Measurements from ENCODE around the gene ZNF488.

DNA sequence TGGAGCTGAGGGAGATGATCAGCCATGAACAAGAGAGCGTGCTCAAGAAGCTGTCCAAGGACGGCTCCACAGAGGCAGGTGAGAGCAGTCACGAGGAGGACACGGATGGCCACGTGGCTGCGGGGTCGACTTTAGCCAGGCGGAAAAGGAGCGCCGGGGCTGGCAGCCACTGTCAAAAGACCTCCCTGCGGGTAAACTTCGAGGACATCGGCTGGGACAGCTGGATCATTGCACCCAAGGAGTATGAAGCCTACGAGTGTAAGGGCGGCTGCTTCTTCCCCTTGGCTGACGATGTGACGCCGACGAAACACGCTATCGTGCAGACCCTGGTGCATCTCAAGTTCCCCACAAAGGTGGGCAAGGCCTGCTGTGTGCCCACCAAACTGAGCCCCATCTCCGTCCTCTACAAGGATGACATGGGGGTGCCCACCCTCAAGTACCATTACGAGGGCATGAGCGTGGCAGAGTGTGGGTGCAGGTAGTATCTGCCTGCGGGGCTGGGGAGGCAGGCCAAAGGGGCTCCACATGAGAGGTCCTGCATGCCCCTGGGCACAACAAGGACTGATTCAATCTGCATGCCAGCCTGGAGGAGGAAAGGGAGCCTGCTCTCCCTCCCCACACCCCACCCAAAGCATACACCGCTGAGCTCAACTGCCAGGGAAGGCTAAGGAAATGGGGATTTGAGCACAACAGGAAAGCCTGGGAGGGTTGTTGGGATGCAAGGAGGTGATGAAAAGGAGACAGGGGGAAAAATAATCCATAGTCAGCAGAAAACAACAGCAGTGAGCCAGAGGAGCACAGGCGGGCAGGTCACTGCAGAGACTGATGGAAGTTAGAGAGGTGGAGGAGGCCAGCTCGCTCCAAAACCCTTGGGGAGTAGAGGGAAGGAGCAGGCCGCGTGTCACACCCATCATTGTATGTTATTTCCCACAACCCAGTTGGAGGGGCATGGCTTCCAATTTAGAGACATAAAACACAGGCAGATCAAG is 58.5 kb downstream of the ZNF488 start:
- TF ChIP-seq POLR2AphosphoS5 (IDR thresholded peaks at IDR 0.05) = no peak
- TF ChIP-seq POLR2A (IDR thresholded peaks at IDR 0.05; ENCODE audit: low read depth) = no peak

Data from esophagus muscularis mucosa (tissue), 2 donors.